GM18858 (cell line): ENCODE measurements around the gene COL23A1.
"Not testable (repeated sequence)": the region's sequence is repeated elsewhere in the genome, so short reads cannot be mapped to it uniquely, and the experiment has no call there.

Experiments used
- ATAC-seq: cut with Tn5 transposase; IDR thresholded peaks from one replicate; pipeline ENCODE4 v1.9.1; 2021; ENCODE audit not compliant: unreplicated experiment

Gene COL23A1

DNA sequence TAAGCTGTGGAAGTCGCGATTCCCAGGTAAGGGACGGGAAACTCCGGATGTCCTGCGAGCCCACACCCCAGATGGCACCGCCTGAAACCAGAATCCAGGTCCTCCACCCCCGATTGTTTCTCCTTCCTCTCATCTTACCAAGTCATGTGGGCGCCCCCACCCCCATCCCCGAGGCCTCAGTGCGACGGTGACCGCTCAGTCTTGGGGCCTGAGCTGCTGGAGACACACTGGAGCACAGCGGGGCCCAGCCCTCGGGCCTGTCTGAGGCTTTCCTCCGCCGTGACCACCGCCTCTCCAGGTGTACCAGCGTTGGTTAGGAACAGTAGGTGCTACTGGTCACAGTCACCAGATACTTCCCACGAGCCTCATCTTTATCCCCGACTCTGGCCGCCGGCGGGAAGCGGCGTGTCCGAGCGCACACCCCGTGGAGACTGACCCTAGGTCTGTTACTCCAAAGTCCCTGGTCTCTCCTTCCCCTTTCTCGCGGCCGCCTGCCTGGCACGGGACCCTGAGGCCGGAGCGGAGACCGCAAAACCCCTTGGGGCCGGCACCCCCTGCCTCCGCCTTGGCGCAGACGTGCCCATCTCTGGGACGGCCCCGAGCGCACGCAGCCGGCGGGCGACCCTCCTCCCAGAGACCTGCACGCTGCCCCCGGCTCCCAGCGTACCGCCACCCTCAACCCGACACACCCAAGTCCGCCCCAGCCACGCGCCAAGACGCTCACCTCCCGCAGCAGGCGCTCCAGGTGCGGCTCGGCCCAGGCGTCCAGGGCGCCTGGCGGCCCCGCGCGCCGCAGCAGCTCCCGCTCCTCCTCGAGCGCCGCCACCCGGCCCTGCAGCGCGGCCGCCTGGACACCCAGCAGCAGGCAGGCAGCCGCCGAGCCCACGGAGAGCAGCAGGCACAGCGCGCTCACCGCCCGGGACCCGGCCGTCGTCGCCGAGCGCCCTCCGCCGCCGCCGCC lies 733 bp downstream of the COL23A1 start:
- ATAC-seq: no peak

DNA sequence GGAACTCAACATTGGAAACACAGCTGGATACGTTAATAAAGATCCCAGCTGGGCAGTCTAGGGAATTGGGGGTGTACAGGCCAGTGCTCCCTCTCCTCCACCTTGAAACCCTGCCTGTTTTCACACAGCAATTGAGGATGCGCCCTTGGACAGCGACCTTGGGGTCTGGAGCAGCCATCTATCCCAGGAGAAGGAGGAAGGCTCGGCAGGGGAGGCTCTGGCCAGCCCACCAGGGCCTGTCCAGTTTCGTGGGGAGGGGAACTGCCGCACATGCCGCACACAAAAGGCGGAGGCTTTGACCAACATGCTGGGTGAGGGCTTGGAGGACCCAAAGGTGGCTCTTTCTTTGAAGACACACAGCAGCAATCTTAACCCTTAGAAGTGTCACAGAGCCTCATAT lies 1.4 kb downstream of the COL23A1 start:
- ATAC-seq: no peak

DNA sequence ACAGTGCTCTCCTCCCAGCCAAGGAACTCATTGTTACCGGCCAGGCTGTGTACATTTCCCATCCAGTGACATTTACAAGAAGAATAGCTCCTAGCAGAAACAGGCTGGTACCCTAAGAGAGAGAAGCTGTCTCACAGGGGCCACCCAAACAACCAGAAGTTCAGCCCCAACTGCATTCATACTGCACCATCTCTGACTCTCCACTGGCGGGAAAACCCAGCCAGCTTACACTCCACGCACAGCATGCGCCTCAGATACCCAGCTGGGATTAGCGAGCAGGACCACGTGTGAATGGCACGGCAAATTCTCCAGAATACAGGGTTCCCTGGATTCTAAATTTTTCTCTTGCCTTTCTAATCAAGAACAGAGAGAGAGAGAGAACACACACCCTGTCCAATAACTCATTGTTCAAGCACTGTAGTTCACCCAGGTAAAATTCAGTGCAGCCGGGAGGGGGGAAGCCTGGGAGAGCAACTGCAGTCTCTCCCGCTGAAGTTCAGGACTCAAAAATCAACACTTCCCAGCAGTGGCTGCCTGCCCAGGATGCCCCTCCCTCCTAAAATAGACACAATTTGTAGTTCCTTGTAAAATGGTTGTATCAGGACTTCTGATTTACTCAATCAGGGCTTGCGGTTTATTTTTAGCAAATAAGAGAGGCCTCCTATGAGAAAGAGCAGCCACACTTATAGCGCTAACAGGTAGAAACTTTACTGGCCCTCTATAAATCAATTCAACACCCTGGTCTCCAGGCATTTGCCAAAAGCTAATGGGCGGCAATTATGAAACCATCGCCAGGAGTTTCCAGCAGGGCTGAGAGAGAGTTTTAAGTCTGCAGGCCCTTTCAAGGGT lies 2.2 kb downstream of the COL23A1 start:
- no peak for ATAC-seq

DNA sequence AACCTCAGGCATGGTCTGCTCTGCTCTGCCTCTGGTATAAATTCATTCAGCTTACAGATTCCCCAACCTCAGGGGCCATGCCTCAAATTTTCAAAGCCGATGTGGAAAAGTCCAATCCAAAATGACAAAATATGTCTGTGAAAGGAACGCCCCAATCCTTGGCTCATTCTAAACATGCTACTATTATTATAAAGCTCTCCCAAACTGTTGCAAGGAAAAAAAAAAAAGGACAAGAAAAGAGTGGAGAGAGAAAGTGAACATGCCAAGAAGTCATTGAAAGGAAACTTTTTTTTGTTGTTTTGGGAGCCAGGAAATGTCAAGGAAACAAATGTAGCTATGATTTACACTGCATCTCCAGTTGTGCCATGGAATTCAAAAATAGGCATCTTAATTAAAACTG lies 3.8 kb downstream of the COL23A1 start:
- no peak for ATAC-seq

DNA sequence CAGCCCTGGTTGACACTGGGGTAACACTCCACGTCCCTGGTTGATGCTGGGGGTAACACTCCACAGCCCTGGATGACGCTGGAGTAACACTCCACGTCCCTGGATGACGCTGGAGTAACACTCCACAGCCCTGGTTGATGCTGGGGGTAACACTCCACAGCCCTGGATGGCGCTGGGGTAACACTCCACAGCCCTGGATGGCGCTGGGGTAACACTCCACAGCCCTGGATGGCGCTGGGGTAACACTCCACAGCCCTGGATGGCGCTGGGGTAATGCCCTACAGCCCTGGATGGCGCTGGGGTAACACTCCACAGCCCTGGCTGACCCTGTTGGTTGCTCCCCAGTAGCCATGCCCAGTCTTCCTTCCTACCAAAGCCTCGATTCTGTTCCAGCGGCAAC lies 4.8 kb downstream of the COL23A1 start:
- ATAC-seq: not testable (repeated sequence)

DNA sequence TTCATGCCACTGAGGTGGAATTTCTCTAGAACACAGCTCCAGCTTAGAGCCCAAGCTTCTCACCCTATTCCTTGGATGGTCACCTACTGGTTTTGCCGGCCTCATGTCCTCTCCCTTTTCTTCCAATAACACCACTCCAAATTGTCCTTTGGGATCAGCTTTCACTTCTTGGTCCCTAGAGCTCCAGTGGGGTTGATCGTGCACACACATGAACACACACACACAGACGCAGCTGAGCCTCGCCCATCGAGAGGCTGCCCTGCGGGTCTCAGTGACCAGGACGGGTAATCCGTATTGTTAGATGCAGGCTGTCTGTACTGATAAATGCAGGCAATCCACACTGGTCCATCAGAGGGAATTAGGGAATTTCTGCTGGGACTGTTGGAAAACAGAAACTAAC lies 6.9 kb downstream of the COL23A1 start:
- ATAC-seq: no peak

DNA sequence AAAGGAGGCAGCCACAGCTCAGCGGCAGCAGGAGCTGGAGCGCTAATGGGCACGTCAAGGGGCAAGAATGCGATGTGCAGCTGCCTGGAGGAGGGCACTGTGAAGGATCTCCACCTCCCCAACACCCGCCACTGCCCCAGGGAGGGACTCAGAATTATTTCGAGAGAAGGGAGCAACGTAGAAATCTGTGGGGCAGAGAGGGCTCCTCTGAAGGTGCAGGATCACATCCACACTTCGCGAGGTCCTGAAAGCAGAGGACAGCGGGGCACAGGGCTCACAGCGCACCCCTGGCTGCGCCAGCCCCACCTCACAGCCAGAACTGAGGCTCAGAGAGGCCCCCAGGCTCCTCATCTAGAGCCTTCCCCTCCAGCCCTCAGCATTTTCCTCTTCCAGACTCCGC lies 7.9 kb downstream of the COL23A1 start:
- no peak for ATAC-seq

DNA sequence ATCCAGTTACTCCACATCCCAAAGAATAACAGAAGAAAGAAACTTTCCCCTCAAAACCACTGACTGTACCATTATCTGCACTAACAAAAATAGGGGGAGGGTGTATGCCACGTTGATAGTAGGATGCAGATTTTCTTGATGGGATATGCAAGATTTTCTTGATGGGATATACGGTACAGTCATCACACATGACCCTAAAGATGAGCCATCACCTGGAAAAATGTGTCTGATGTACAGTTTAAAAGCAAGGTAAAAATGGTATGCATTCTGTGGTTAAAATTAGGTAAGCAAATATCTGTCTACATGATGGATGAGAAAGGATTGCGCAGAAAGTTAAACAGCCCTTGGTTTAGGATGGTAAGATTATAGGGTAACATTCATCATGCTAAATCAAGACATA lies 8.6 kb downstream of the COL23A1 start:
- no peak for ATAC-seq

DNA sequence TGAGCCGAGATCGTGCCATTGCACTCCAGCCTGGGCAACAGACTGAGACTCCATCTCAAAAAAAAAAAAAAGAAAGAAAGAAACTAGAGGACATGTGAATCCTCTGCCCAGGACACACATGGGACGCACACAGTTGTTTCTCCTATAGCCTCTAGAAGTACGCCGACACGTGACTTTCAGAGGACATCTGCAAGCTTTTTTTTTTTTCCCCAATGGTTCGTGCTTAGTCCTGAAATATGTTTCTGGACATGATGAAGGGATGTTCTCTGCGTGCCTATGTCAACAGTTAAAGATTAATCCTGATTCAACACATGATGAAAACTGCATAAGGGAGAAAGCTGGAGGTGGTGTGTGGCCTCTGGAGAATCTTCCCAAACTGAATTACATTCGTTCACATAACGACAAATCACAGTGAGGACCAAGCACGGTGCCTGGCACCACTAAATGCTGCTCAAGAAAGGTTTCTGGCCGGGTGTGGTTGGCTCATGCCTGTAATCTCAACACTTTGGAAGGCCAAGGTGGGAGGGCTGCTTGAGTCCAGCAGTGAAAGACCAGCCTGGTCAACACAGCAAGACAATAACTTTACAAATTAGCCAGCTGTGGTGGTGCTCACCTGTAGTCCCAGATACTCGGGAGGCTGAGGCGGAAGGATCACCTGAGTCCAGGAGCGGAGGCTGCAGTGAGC lies 9.8 kb downstream of the COL23A1 start:
- ATAC-seq: no peak

DNA sequence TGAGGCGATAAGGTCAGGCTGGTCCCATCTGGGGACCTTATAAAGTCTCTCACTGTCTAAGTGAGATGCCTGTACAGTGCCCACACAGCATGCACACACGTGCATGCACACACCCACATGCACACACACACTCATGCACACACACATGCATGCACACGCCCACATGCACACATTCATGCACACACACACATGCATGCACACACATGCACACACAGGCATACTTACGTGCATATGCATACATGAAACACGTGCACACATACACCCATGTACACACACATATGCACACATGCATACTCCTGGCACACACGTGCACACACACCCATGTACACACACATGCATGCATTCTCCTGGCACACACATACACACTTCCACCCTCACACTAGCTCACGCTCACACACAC lies 12.2 kb downstream of the COL23A1 start:
- ATAC-seq: no peak

DNA sequence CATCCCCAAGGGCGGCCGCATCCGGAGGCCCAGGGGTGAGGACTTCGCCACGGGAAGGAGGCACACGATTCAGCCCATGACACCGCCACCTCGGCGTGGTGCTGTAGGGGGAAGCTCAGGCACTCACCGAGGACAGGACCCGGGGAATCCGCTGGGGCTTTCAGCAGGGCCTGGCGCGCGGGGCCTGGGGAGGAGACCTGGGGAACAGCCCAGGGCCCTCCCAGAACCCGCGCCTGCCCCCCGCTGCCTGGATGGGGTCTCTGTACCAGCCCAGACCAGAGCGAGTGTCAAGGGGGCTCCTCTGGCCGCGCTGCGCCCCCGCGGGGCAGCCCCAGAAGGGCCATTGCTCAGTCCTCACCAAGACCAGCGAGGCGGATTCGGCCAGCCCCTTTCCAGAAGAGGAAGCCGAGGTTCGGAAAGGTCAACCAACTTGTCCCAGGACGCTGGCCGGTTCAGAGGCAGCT lies 12.8 kb downstream of the COL23A1 start:
- ATAC-seq: no peak

DNA sequence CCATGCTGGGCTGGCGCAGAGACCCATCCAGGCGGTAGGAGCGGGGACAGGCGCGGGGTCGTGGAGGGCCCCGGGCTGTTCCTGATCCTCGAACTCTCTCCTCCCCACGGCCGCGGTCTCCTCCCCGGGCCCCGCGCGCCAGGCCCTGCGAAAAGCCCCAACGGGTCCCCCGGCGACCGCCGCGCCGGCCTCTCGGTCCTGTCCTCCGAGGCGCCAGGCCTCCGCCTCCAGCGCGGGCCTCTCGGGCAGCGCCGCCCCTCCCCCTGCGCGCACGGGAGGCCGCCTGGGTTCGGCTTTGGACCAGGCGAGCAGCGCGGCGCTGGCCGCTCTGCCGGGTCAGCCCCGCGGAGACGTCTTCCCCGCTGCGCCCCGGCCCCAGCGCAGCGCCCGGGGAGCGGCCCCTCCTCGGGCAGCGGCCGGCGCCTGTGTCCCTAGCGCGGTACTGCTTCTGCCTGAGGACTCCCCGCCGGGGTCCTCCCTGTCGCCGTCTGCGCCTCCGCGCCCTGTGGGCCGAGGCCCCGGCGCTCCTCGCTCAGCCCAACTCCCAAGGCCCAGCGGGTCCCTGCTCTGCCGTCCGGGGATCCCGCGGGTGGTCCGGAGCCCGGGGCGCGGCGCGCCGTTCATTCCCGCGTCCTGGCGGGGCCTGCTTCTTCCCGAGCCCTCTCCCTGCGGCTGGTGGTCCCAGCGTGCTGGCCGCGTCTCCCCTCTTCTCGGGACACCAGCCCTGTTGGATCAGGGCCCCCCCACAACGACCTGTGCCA lies 13.4 kb downstream of the COL23A1 start:
- no peak for ATAC-seq

DNA sequence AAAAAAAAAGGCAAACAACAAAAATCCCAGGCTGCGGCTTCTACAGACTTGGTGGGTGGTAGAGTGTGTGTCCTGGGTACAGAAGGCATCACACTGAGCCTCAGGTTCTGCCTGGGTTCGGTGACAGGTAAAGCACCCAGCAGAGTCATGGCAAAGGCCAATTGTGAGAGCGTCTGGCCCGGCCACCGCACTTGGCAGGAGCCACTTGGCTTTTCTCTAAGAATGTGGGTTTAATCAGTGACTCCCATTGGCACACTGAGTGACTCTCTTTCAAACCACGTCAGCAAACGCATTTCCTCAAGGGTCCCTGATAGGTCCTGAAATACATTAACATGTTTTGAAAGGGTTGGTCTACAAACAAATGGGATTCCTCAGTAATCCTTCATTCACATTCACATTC lies 17.0 kb downstream of the COL23A1 start:
- no peak for ATAC-seq

DNA sequence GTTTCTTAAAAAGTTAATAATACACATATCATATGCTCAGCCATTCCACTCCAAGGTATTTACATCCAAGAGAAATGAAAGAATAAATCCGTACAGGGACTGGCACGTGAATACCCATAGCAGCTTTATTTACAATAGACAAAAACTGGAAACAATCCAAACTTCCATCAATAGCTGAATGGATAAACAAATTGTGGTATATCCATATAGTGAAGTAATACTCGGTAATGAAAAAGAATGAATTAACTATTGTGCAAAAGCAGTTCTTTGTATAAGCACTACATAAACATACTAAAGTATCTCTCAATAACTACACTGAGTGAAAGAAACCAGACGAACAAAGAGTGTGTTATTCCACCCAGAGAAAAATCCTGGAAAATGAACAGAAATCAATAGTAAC lies 17.6 kb downstream of the COL23A1 start:
- ATAC-seq: no peak

DNA sequence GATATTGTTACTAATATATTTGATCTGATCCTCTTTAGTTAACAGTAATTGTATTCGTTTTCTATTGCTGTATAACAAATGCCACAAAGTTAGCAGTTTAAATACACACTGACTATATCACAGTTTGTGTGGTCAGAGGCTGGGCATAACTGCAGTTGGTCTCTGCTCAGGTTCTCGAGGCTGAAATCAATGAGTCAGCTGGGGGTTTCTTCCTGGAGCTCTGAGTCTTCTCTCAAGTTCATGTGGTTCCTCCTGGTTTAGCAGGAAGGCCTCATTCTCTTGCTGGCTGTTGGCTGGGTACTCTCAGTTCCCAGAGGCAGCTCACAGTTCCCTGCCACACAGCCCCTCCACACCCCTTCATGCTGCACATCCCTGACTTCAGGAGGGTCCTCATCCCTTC lies 20.7 kb downstream of the COL23A1 start:
- no peak for ATAC-seq

DNA sequence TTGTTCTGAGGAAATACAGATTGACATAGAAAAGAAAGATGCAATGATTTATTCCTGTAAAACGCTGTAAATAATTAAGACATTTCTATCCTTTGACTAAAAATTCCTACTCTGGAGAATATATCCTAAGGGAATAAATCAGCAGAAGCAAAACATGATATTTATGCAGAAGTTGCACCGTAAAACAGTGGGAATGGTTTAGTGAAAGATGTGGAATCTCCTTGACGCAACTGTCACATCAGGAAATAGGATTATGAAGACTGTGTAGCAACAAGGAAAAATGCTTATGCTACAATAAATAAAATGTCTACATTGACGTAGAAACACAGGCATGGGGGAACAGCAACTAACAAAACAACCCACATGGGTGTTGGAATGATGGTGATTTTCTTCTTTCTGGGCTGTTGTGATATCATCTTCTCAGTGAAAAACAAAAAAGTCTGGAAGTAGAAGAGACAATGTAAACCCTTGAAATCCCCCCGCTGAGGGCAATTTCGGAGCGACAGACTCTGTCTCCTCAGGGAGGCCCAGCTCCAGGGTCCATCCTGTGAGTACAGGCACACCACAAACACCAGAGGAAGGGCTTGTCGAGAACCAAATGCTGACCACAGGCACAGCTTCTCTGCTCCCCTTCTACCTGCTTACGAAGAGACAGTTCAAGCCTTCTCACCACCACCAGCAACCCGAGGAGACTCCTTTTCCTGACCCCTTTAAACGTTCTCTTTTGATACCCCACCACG lies 25.2 kb downstream of the COL23A1 start:
- ATAC-seq: no peak

DNA sequence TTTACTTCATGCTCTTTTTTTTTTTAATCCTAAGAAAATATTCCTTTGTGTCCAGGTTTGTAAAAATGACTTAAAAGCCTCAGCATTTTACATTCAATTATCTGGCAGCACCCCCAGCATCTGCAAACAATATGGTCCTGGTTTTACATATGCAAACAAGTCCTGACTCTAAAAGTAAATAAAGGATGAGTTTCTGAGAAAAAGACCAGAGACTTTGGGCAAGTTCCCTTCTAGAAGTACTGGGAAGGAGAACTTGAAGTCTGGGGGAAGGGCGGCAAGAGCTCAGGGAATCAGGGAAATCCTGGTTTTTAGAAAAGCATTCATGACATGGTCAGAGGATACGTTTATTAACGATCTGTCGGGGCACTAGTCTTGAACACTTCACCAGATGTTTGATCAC lies 25.8 kb downstream of the COL23A1 start:
- ATAC-seq: no peak

DNA sequence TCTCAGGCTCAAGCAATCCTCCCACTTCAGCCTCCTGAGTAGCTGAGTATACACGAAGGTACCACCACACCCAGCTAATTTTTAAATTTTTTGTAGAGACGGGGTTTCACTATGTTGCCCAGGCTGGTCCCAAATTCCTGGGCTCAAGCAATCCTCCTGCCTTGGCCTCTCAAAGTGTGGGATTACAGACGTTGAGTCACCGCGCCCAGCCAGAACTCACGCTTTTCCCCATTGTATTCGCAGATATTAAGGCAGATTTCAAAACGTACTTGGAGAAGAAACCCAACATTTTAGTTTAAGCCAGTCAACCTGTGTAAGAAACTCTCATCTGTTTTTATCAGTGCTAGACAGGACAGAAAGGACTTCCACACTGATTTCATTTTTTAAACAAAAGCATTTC lies 26.6 kb downstream of the COL23A1 start:
- ATAC-seq: no peak

DNA sequence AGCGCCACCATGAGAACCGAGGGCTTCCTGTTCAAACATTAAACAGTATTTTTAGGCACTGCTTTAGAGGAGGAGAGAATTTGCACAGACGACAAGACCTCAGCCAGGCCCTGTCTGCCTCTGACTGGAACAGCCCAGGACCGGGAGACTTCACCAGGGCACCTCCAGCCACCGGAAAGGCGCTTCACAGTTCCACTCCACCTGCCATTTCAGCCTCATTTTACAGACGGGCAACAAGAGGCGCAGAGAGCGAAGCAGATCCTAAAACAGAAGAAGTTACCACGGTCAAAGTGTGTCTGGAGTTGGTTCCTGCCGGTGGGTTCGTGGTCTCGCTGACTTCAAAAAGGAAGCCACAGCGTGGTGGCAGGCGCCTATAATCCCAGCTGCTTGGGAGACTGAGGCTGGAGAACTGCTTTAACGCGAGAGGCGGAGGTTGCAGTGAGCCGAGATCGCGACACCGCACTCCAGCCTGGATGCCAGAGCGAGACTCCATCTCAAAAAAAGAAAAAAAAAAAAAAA lies 28.4 kb downstream of the COL23A1 start:
- ATAC-seq: no peak

DNA sequence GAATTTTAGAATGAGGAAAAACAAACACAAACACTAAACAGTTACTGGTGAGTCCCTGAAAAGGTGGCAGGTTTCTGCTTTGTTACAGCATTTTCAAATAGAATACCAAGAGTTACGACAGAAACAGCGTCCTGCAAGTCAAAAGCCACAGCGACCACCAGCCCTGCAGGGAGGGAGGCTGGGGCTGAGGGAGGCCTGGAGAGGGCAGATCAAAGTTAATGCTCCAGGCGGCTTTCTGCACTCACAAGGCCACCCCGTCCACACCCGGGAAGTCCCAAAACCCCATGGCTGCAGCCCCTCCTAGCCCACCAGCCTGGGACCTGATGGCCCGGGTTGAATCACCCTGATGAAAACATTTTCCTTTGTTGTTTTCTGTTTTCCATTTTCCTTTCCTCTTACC lies 29.3 kb downstream of the COL23A1 start:
- no peak for ATAC-seq
